ENCODE results near the gene GALNT8.

GRCh38 chr12:4723226-4723625, 3.0 kb downstream of the GALNT8 start:
- no peak for TF ChIP-seq POLR2A (IDR thresholded peaks at IDR 0.05)
- TF ChIP-seq, protein P1, sequence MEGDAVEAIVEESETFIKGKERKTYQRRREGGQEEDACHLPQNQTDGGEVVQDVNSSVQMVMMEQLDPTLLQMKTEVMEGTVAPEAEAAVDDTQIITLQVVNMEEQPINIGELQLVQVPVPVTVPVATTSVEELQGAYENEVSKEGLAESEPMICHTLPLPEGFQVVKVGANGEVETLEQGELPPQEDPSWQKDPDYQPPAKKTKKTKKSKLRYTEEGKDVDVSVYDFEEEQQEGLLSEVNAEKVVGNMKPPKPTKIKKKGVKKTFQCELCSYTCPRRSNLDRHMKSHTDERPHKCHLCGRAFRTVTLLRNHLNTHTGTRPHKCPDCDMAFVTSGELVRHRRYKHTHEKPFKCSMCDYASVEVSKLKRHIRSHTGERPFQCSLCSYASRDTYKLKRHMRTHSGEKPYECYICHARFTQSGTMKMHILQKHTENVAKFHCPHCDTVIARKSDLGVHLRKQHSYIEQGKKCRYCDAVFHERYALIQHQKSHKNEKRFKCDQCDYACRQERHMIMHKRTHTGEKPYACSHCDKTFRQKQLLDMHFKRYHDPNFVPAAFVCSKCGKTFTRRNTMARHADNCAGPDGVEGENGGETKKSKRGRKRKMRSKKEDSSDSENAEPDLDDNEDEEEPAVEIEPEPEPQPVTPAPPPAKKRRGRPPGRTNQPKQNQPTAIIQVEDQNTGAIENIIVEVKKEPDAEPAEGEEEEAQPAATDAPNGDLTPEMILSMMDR (IDR thresholded peaks at IDR 0.05): no peak

All from uterus (tissue), 2 donors.